Measurements from ENCODE around the gene TPP2. TPM values are rescaled to one million over a fixed set of nuclear protein-coding genes. Genes with fewer than 3 reads are reported as not detected.

TPP2 gene
- total RNA-seq, 4 donors from 2014 or later = 19.9 to 39.9 (median 25.1) TPM

DNA sequence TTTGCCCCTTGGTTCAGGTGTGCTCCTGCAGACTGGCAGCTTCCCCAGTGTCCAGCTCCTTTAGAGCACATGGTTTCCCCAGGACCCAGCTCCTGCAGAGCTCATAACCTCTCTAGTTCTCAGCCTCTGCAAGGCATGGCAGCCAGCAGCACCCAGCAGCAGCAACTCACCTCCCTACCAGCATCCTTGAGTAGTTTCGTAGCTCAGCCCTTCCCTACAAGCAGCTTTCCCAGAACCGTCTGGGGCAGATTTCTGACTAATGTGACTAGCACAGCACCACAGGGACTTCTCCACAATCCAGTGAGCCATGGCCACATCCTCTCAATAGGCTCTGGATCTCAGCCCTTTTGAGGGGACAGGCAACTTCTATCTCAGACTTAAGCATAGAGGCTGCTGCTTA, 112.2 kb downstream of the TPP2 start:
- H3K27me3 ChIP-seq = no peaks in the 10 kb centered on the region
- H3K36me3 ChIP-seq = no peaks in the 10 kb centered on the region
- DNase-seq = no peak
- TF ChIP-seq, protein P1, sequence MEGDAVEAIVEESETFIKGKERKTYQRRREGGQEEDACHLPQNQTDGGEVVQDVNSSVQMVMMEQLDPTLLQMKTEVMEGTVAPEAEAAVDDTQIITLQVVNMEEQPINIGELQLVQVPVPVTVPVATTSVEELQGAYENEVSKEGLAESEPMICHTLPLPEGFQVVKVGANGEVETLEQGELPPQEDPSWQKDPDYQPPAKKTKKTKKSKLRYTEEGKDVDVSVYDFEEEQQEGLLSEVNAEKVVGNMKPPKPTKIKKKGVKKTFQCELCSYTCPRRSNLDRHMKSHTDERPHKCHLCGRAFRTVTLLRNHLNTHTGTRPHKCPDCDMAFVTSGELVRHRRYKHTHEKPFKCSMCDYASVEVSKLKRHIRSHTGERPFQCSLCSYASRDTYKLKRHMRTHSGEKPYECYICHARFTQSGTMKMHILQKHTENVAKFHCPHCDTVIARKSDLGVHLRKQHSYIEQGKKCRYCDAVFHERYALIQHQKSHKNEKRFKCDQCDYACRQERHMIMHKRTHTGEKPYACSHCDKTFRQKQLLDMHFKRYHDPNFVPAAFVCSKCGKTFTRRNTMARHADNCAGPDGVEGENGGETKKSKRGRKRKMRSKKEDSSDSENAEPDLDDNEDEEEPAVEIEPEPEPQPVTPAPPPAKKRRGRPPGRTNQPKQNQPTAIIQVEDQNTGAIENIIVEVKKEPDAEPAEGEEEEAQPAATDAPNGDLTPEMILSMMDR (IDR thresholded peaks at IDR 0.05) = no peak
- no peak for TF ChIP-seq POLR2A (IDR thresholded peaks at IDR 0.05)
- H3K4me3 ChIP-seq = no peak overlapping the region
- 38 to 96% methylated on average over 1 to 2 of the region's 2 CpGs for WGBS, 2 donors
- peaks cover 0 to 50% (median 2%) of the 10 kb centered on the region in 3 donors for H3K4me1 ChIP-seq
- H3K9me3 ChIP-seq = no peaks in the 10 kb centered on the region
- no peak overlapping the region for H3K27ac ChIP-seq
- intact Hi-C loops (cut with DNase I) = no loop called here

- H3K4me3 ChIP-seq = no peak overlapping the region
- TF ChIP-seq POLR2A (IDR thresholded peaks at IDR 0.05) = no peak
- TF ChIP-seq, protein P1 (IDR thresholded peaks at IDR 0.05) = no peak
- peaks cover 0 to 45% (median 0%) of the 10 kb centered on the region in 3 donors for H3K4me1 ChIP-seq
- no peaks in the 10 kb centered on the region for H3K9me3 ChIP-seq
- H3K36me3 ChIP-seq = no peaks in the 10 kb centered on the region
- DNase-seq = no peak
- no peaks in the 10 kb centered on the region for H3K27me3 ChIP-seq
- intact Hi-C loops (cut with DNase I) = no loop called here
- no peak overlapping the region for H3K27ac ChIP-seq
Measured at GRCh38 chr13:102709536-102709935, 112.8 kb downstream of the TPP2 start.

- Histone ChIP-seq H3K9me3 (no peaks in the 10 kb centered on the region), H3K4me3 (no peak overlapping the region), H3K27me3 (no peaks in the 10 kb centered on the region), H3K4me1 (peaks cover 0 to 37% (median 0%) of the 10 kb centered on the region in 3 donors), H3K36me3 (no peaks in the 10 kb centered on the region), H3K27ac (no peak overlapping the region)
- no peak for DNase-seq
- 72% methylated on average over 5 of the region's 9 CpGs; no CpG with 5 or more reads in 1 of the 2 donors for WGBS, 2 donors
- TF ChIP-seq, protein P1 (IDR thresholded peaks at IDR 0.05) = no peak
- no peak for TF ChIP-seq POLR2A (IDR thresholded peaks at IDR 0.05)
- intact Hi-C loops (cut with DNase I) = no loop called here
Measured at GRCh38 chr13:102710261-102710679, 113.5 kb downstream of the TPP2 start.

DNA sequence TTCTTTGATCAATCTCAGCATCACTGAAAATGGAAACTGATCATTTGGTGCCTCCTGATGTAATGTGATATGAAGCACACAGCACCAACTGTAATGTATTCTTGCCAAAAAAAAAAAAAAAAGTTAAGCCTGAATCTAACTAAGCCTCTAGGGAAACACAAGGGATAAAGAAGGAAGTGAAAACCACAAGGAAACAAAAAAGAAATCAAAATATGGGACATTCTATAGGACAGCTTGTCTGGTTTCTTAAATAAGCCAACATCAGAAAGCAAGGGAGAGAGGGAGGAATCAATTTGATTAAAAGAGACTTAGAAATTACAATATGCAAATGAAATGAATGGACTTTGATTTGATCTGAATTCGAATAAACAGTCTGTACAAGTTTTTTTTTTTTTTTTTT, 118.7 kb downstream of the TPP2 start:
- Histone ChIP-seq H3K4me3 (no peak overlapping the region), H3K27me3 (no peaks in the 10 kb centered on the region), H3K27ac (no peak overlapping the region), H3K9me3 (no peaks in the 10 kb centered on the region), H3K36me3 (no peaks in the 10 kb centered on the region), H3K4me1 (no peaks in the 10 kb centered on the region)
- TF ChIP-seq, protein P1 (IDR thresholded peaks at IDR 0.05) = no peak
- TF ChIP-seq POLR2A (IDR thresholded peaks at IDR 0.05) = no peak
- DNase-seq = no peak
- intact Hi-C loops (cut with DNase I) = no loop called here
- 49 to 65% methylated on average over 1 of the region's 1 CpG for WGBS, 2 donors

GRCh38 chr13:102718746-102719145, 122.0 kb downstream of the TPP2 start:
- Histone ChIP-seq H3K36me3 (no peaks in the 10 kb centered on the region), H3K4me3 (no peak overlapping the region), H3K27ac (no peak overlapping the region), H3K27me3 (peaks cover 0 to 4% (median 0%) of the 10 kb centered on the region in 4 donors), H3K4me1 (no peaks in the 10 kb centered on the region), H3K9me3 (no peaks in the 10 kb centered on the region)
- 61 to 79% methylated on average over 2 of the region's 2 CpGs for WGBS, 2 donors
- no peak for DNase-seq
- TF ChIP-seq, protein P1 (IDR thresholded peaks at IDR 0.05) = no peak
- TF ChIP-seq POLR2A (IDR thresholded peaks at IDR 0.05) = no peak
- intact Hi-C loops (cut with DNase I) = no loop called here

All from esophagus squamous epithelium (tissue), 5 donors.